HAP-1 (cell line): ENCODE data around the gene GSTO2.

ENCODE experiments used
- DNase-seq, 2 experiments: peaks; one replicate each; pipeline ENCODE4 v3.0.0-alpha.2; 2016 to 2020; ENCODE audit warnings: low spot score in 2 of 2
- H3K27me3 ChIP-seq: fragments of 250-450 bp; sonication (Bioruptor Pico); 2 replicates; pipeline ENCODE4 v1.5.1; 2020; ENCODE audit warnings: low read depth, mild to moderate bottlenecking, moderate library complexity
- H3K36me3 ChIP-seq: fragments of 250-450 bp; sonication (Bioruptor Pico); replicated peaks from 2 replicates; pipeline ENCODE4 v1.5.1; 2020; ENCODE audit warnings: mild to moderate bottlenecking
- H3K4me1 ChIP-seq: fragments of 250-450 bp; sonication (Bioruptor Pico); 2 replicates; pipeline ENCODE4 v1.5.1; 2020; ENCODE audit warnings: mild to moderate bottlenecking
- H3K4me3 ChIP-seq: fragments of 250-450 bp; sonication (Bioruptor Pico); 2 replicates; pipeline ENCODE4 v1.5.1; 2020; ENCODE audit warnings: mild to moderate bottlenecking, moderate library complexity
- H3K9me3 ChIP-seq: fragments of 250-450 bp; sonication (Bioruptor Pico); 2 replicates; pipeline ENCODE4 v1.5.1; 2020; ENCODE audit warnings: mild to moderate bottlenecking, moderate library complexity
- in situ Hi-C: fragments of 300-500 bp; cut with MboI; formaldehyde crosslinking; loops from 3 replicates; pipeline ENCODE4 v1.14.3; 2020; ENCODE audit warnings: low sequenced_read_pairs, inconsistent platforms, mixed read lengths

GSTO2 gene

DNA sequence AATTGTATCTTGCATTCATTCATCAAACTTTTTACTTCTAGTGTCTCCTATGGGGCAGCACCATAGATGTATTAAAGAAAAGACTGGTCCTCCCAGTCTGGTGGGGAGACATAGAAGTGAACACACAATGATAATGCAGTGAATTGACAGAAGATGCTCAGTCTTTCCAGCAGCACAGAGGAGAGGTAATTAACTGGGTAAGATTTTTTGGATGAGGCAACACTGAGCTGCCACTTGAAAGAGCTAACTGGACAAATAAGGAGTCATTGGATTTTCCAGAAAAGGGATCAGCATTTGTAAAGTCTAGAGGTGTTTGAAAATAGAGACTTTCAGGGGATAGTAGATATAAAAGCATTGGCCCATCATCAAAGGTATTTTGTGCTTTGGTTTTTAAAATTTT is 76.5 kb downstream of the GSTO2 start:
- Histone ChIP-seq H3K4me3 (no peak overlapping the region), H3K4me1 (peaks cover 2% of the 10 kb centered on the region), H3K36me3 (no peaks in the 10 kb centered on the region), H3K9me3 (no peaks in the 10 kb centered on the region), H3K27me3 (no peaks in the 10 kb centered on the region; the same call in 1 of the 2 replicates)
- in situ Hi-C loops, result loop anchor here (5.0 kb wide), 1 partner anchor 43 kb away; no protein-coding TSS in a partner anchor
- no peak for DNase-seq

DNA sequence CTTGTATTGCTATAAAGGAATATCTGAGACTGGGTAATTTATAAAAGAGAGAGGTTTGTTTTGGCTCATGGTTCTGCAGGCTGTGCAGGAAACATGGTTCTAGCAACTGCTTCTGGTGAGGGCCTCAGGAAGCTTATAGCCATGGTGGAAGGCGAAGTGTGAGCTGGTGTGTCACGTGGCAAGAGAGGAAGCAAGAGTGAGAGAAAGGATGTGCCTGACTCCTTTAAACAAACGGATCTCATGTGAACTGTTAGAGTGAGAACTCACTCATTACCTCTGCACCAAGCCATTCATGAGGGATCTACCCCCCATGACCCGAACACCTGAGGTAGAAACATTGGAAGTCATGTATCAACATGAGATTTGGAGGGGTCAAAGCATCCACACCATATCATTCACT is 77.0 kb downstream of the GSTO2 start:
- no peak overlapping the region for H3K4me3 ChIP-seq
- H3K9me3 ChIP-seq, result no peaks in the 10 kb centered on the region
- no peaks in the 10 kb centered on the region; the same call in 1 of the 2 replicates for H3K27me3 ChIP-seq
- in situ Hi-C loops, result loop anchor here (5.0 kb wide), 1 partner anchor 44 kb away; no protein-coding TSS in a partner anchor
- DNase-seq, result no peak
- H3K36me3 ChIP-seq, result no peaks in the 10 kb centered on the region
- H3K4me1 ChIP-seq, result peaks cover 2% of the 10 kb centered on the region

DNA sequence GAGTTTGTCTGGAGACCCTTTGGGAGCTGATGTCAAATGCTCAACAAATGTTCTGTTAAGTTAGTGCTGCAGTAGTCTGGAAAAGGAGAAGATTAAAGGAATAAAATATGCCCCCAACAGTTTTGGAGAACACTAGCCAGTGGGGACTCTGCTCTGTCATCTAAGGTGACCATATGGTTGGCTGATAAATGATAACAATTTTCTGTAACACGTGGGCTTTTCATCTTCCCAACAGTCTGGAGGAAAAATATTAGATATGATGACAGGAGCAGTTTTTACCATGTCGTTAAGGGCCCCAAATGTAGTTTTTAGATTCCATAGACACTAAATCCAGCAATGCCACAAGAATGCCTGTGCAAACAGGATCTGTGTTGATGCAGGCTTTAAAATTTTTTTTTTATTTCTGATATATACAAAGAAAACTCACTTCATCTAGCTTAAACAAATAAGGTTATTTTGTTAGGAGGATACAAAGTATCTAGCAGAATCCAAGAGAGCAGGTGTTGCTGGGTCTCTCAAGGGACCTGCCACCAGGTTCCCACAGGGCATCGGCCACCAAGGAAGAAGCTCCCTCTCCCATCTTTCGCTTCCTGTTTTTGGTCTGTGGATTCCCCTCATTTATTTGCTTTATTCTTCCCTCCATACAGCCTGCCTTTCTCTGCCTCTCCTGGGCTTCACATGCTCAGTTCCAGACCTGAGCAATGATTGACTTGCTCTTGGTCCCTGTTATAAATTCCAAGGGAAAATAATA is 78.5 kb downstream of the GSTO2 start:
- H3K9me3 ChIP-seq, result no peaks in the 10 kb centered on the region
- no peaks in the 10 kb centered on the region for H3K36me3 ChIP-seq
- no peaks in the 10 kb centered on the region for H3K27me3 ChIP-seq
- DNase-seq, result no peak
- no peak overlapping the region for H3K4me3 ChIP-seq
- H3K4me1 ChIP-seq, result no peaks in the 10 kb centered on the region; the same call in 1 of the 2 replicates
- in situ Hi-C loops, result loop anchor here (5.0 kb wide), 1 partner anchor 45 kb away; no protein-coding TSS in a partner anchor

DNA sequence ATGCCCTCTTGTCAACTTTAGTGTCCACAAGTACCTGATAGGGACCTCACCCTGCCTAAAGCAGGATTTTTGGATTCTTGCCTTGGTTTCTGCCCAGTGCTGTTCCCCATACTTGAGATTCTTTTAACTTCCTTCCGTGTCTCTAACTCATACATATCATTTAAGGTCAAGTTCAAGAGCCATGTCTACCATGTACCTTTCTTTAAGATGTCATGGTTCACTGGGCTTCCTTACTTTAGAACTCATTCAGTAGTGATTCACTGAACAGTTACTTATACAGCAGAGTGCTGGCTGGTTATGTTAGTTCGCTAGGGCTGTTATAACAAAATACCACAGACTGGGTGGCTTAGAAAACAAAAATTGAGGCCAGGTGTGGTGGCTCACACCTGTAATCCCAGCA is 79.6 kb downstream of the GSTO2 start:
- in situ Hi-C loops, result loop anchor here (5.0 kb wide), 1 partner anchor 46 kb away; no protein-coding TSS in a partner anchor
- Histone ChIP-seq H3K4me1 (peaks cover 3% of the 10 kb centered on the region; the same call in 1 of the 2 replicates), H3K4me3 (no peak overlapping the region), H3K36me3 (no peaks in the 10 kb centered on the region), H3K9me3 (no peaks in the 10 kb centered on the region), H3K27me3 (no peaks in the 10 kb centered on the region)
- no peak for DNase-seq

DNA sequence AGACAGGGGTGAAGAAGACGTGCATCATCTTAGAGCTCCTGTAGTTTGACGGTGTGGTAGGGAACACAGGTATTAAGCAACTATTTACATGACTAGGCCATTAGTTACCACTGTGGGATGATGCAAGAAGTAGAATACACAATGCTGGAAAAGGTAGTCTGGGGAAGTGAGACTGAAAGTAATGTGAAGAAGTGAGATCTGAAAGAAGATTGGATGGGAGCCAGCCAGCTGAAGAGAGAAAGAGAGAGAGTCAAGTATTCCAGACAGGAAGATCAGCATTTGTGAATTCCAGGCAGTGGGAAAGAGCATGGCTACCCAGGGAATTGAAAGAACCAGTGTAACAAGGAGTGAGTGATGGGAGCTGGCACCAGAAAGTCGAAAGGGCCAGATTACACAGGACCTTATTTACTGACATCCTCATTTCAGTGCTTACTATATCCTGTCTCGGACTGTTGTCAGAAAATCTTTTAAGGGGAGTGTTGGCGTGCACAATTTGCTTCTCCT is 80.7 kb downstream of the GSTO2 start:
- in situ Hi-C loops, result loop anchor here (5.0 kb wide), 1 partner anchor 47 kb away; no protein-coding TSS in a partner anchor
- Histone ChIP-seq H3K9me3 (no peaks in the 10 kb centered on the region), H3K27me3 (peaks cover 5% of the 10 kb centered on the region; the same call in 1 of the 2 replicates), H3K4me3 (no peak overlapping the region), H3K36me3 (no peaks in the 10 kb centered on the region), H3K4me1 (peaks cover 7% of the 10 kb centered on the region)
- DNase-seq, result no peak

DNA sequence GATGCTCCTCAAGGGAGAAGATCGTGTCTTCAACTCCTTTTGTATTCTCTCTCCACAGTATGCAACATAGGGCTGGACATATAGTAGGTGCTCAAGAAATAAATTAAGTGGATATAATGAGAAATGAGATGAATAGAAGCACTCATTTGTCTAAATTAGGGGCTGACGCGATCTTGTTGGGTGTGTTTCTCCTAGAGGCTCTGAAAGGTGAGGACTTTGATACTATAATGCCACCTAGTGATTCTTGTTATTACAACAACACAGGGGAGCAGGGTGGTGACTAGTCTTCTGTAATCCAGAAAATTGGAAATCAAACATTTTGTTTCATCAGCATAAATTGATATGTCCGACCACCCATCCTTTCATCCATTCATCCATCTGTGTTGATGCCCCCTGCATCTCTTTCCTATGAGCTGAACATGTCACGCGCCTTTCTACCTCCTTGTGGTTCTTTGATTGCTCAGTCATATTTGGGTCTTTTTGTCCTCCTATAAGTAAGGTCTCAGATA is 81.2 kb downstream of the GSTO2 start:
- peak in 1 of 2 experiments; percentile 59 for DNase-seq

DNA sequence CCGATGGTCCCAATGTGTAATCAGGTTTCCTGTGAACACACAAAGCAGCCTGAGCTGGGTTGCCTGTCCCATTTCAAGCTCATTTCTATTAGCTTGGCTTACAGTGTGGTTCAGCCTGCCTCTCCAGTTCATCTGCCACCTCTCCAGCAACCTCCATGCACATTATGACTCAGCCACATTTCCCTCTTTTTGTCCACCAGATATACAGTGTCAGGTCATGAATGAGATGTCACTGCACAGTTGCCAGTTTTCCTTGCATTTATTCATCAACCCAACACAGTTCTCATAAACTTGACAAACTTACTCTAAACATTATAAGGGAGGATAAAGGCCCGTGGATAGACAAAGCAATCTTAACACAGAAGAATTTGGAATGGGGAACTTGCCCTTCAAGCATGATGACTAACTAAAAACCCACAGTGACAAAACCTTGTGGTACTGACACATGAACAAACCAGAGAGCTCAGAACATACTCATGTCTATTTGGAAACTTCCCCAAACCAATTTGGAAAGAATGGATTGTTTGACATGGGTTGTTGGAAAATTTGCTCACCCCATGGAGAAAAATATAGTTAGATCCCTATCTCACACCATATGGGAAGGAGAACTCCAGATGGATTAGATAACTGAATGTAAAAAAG is 82.2 kb downstream of the GSTO2 start:
- peaks cover 7% of the 10 kb centered on the region for H3K4me1 ChIP-seq
- no peaks in the 10 kb centered on the region for H3K36me3 ChIP-seq
- in situ Hi-C loops, result no loop called here
- peaks cover 5% of the 10 kb centered on the region; the same call in 1 of the 2 replicates for H3K27me3 ChIP-seq
- H3K4me3 ChIP-seq, result no peak overlapping the region
- no peak for DNase-seq
- H3K9me3 ChIP-seq, result no peaks in the 10 kb centered on the region

More for the DNA sequence above, 81.2 kb downstream of the GSTO2 start:
- Histone ChIP-seq H3K9me3 (no peaks in the 10 kb centered on the region), H3K4me3 (no peak overlapping the region), H3K4me1 (peaks cover 7% of the 10 kb centered on the region), H3K36me3 (no peaks in the 10 kb centered on the region), H3K27me3 (peaks cover 5% of the 10 kb centered on the region; the same call in 1 of the 2 replicates)
- in situ Hi-C loops, result no loop called here

DNA sequence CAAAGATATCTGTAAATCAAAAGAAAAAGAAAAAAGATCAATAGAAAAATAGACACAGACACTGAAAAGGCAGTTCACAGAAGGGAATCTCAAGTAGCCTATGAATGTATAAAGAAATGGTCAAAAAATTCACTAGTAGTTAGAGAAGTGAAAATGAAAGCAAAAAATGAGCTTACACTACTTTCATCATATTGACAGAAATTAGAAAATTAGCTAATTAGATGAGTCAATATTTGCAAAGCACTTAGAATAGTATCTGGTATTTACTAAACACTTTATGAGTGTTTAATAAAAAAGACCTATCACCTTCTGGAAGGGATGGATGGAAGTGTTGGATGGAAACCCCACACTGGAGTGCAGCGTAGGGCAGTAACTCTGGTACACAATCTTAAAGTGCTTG is 82.9 kb downstream of the GSTO2 start:
- Histone ChIP-seq H3K36me3 (no peaks in the 10 kb centered on the region), H3K9me3 (no peaks in the 10 kb centered on the region), H3K27me3 (peaks cover 5% of the 10 kb centered on the region; the same call in 1 of the 2 replicates), H3K4me3 (no peak overlapping the region), H3K4me1 (peaks cover 7% of the 10 kb centered on the region)
- DNase-seq, result no peak
- in situ Hi-C loops, result no loop called here

- no peaks in the 10 kb centered on the region for H3K9me3 ChIP-seq
- peak within 1 kb of the TSS; percentile 25 for H3K4me3 ChIP-seq
- no peaks in the 10 kb centered on the region for H3K36me3 ChIP-seq
- peaks cover 8% of the 10 kb centered on the region for H3K27me3 ChIP-seq
- DNase-seq, result peak; percentile 84 to 95
- peaks cover 7% of the 10 kb centered on the region for H3K4me1 ChIP-seq
- in situ Hi-C loops, result no loop called here
These were observed 84.5 kb downstream of the GSTO2 start, which contains the start of gene CFAP58 for GRCh38 chr10:104353325-104354048. TSS of gene CFAP58 (plus strand) at chr10:104353833. CDS start at chr10:104353898, 65 bp downstream.
